ENCODE measurements around the gene MAP6.
A peak's percentile ranks its signal among the peaks of the same experiment; 100 is the strongest.

Gene MAP6

DNA sequence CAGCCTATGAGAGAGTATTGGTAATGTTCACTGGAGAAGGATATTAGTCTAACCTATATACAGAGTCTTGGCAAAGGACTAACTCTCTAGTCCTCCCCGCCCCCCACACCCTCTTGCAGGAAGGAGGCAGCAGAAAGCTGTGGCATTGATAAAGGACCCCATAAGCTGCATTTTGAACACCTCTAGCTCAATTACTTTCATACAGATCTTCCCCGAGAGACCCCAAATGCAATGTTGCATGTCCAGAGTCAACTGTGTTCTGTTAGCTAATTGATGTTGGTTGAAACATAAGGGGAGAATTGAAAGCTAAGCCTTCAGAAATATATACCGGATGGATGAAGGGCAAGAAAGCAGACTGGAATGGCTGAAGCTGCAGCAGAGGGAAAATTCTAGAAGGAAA lies 2.8 kb downstream of the MAP6 start:
- no peak for DNase-seq

DNA sequence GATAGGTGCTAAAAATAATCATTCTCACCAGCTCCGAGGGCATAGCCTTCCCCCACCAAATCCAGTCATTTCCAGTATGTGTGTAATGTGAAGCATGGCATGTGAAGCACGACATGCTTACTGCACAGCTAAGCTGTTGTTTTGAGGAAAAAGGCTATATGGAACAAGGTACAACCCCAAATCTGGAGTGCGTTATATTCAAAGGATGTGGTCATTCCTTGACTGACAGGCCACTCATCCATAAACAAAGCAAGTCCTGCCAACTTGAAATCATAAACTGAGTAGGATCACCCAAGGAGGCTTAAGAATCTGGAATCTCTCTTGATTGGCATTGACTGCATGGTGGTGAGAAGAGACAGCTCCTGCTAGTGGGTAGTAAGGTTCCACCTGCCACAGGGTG lies 3.7 kb downstream of the MAP6 start:
- no peak for DNase-seq

DNA sequence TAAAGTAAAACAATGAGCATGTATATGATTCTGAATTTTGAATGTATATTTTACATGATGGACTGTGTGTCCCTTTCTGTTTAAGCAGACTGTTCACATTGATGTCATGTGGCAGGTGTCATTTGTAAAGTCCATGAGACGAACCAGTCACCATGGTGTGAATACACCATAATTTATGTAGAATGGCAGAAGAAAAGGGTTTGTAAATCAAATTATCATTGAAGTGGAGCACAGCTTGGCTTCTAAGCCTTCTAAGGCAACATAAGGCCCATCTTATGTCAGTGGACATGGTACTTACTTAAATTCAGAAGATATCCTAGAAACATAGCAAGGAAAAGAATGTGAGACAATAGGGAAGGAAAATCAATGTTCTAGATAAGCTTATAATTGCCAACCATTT lies 4.4 kb downstream of the MAP6 start:
- DNase-seq = no peak

DNA sequence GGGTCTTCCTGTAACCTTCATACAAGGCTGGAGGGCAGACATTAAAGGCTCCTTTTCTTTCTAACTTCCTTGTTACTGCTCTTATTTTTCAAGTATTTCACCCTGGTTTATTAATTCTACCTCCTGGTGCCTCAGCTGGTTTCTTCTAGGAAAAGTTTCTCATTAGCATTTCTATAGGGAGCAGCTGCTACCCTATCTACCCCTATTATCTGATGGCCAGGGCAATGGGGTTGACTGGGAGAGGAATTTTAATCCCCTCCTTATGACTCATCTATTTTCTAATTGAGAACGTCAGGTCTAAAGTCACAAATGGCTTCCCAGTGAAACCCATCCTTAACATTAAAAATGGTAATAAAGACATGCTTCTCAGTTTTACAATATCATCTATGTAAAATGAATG lies 5.0 kb downstream of the MAP6 start:
- no peak for DNase-seq

DNA sequence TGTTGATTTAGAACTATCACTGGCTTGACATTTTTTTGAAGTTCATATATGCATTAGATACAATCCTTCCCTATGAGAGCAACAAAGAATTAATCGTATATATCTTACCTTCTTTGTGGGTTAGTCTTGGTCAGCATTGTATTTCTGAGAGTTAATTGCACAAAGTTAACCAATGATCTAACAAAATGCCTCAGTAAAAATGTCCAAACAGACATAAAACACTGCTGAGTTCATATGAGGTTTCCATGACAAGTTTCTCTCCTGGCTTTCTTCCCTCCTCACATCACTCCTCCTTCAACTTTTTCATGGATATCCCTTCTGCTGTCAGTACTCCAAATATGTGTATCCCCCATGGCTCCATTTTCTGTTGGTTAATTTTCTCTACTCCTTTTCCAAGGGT lies 9.0 kb downstream of the MAP6 start:
- no peak for DNase-seq

DNA sequence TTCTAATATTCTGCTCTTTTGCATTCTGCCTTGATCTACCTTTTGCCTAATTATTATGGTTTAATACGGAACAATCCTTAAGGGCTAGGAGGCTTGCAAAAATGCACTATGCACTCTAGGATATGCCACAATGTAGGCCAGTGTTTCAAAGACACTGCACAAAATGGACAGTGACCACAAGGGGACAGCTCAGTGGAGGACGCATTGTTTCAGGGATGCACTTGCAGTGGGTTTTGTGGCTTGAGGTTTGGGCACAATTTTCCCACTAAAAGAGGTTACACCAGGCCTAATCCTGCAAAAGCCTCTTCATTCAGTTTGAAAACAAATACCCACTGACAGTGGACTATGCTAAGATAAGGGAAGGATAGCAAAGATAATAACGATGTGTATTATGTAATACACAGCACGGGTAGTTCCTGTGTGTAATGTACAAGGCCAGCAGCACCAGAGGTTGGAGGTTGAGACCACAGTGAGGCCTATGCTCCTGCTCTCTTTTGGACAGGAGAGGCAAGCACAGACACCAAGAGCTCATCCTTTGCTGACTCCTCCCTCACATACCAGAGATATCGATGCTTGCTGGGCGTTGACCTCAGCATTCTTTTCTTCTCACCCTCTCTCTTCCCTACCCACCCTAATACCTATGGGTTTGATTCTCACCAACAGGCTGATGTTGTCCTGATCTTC lies 12.7 kb downstream of the MAP6 start:
- peak; percentile 61 for DNase-seq

DNA sequence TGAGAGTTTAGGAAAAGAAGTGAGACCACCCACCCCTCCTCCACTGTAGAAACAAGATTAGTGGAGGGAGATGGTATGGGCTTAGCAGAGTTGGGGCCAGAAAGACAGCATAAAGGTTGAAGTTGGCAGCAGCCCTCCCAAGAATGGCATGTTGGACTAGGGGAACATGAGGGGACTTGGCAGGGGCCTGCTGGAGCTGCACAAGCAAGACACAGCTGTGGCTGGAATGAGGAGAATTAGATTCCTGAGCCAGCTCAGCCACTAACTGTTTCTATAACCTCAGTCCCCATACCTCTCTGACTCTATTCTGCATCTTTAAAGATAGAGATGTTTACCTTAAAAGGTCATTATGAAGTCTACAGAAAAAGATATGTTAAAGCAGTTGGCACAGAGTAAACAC lies 13.2 kb downstream of the MAP6 start:
- peak; percentile 37 for DNase-seq

DNA sequence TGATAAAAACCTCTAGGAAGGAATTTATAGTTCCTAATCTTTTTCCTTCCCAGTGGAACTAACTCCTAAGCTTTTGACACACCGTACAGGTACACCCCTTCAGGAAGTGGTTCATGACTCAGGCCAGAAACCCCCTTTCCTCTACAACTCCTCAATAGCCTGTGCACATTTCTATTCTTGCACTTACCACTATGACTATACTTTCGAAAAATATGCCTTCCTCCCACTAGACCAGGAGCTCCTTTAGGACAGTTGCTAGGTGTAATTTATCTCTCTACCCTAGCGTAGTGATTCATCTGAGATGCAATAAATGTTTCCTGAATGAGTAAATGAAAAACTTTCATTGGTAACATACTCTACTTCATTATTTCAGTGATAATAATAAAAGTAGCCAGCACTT lies 14.5 kb downstream of the MAP6 start:
- peak; percentile 68 for DNase-seq

DNA sequence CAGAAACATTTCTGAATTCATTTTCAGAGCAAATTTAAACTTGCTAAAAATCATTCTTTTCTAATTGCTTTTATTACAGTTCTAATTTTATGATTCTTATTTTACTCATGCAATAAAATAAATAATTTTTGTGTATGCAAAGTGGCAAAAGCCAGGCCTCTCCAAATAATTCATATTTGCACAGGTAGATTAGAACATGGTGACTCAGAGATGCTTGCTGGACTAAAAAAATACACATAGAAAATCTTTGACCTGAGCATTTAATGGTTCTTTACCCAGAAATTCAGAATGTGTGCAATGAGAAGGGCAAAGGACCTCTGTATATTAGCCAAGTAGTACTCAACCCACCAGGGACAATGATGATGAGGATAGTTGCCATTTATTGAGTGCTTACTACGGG lies 15.3 kb downstream of the MAP6 start:
- DNase-seq = no peak

DNA sequence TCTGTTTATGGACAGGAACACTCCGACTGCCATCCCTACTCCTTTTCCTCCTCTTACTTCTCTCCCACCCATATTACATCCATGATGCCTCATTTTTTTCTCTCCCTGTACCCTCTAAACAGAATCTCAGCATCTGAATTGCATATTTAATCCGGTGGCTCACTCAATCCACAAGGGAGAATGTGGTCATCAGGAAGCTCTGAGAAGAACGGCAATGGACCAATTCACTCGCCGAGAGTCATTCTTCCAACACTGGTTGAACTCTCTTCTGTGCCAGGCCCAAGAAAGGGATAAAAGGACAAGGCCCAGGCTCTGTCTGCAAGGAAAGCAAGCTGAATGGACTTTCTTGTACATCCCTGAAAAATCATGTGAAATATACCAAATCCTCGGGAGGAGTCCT lies 15.9 kb downstream of the MAP6 start:
- DNase-seq = no peak

DNA sequence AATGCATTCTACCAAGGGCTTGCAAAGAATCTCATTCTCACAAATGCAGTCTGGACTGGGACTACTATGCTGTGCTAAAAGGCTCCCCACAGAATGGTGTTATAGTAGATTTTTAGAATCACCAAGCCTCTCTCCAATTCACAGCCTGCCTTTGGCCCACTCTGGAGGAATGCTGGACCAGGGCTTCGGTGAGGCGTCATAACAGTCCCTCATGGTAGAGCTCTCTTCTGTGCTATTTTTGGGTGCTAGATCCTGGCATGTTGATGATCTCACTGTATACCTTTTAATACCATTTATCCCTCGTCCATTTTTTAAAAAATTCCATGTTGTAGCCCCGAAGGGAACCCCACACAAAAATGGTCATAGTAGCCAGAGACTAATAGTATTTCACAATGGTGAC lies 17.6 kb downstream of the MAP6 start:
- no peak for DNase-seq

DNA sequence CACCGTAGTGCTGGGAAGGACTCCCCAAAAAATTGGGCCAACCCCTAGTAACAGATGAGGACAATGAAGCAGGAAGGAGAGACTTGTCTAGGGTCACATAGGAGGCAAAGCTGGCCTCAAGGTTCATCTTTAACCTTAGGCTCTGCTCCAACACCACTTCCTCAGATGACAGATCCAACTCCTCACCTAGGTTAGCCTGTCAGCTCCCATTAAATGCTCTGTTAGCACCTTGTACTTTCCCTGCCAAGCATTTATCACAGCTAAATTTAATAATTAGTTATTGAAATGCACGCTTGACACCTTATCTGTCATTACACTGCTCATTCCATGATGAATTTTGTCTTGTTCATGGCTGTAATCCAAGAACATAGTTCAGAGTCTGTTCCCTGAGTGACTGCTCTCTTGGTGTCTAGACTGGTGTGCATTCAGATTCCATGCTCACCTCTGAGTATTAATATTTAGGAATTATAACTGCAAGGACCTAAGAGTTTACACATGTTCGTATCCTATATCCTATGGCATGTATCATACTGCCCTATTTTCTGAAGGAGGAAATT lies 18.6 kb downstream of the MAP6 start:
- DNase-seq = no peak

DNA sequence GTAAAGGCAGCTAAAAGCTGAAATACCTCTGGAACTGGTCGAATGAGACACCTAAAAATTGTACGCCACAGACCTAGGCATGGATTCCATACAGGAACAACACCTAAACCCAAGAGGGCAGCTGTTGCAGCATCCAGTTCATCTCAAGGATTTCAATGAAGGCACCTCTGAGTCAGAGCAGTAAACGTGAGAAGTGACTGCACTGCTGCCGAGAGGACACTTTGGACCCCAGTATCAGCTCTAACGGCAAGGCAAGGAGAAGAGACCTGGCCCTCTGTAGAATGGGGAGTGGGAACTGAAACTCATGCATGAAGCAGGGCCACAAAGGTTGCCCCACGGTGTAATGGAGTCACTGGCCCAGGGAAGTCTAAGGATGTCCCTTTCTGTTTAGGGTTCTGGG lies 23.9 kb downstream of the MAP6 start:
- no peak for DNase-seq

DNA sequence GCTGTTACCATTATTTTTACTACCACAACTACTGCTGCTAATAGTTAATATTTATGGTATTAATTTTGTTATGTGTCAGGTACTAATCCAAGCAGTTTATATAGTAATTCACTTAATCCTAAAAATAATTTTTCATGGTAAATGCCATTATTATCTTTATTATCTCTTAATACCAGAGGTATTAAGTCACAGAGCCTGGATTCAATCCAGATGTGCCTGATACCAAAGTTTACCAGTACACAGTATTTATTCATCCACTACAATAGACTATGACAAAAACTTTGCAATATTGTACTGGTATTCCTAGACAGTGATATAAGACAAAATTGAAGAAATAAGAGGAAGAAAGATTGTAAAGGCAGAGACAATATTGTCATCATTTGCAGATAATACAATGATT lies 24.5 kb downstream of the MAP6 start:
- DNase-seq = no peak

DNA sequence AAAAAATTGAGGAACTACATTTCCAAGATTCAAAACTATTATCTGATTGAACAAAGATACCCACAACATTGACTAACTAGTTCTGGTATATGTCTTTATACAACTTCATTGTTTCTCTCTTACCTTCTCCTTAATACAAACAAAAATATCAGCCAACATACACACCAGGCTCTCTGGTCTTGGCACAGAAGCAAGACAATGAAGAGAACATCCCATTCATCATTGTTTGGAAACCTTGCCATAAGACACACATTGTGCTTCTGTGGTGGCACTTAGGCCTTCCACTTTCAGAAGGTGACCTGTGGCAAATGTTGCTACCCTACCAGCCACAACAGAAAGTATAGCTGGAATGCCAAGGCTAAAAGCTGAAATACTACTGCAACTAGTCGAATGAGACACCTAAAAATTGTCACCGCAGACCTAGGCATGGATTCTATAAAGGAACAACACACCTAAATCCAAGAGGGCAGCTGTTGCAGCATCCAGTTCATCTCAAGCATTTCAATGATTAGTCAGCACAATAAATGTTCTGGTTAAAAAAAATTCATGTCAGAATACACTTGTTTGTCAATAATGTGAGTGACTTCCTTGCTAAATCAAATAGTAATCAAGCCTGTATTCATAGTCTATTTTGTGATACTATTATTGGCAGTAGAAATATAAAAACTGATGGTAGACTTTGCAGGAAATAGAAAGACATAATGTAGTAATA lies 26.3 kb downstream of the MAP6 start:
- DNase-seq = no peak

DNA sequence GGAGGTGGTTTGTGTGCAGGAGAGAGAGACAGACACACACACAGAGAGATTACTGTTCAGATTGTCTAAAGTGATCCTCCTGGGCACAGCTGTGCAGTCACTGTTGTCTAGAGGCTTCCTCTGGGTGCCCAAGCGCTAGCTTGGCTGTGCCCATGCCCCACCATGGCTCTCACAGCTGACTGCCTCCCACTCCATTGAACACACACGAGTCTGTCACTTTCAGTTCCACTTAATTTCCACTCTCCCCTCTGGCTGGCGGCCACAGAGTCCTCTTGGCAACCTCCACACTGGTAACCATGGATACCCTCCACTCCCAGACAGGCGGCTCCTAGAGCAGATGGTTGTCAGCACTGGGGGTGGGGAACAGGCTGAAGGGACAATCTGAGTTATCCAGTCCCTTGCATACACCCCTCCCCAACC lies 29.1 kb downstream of the MAP6 start:
- peak; percentile 18 for DNase-seq

DNA sequence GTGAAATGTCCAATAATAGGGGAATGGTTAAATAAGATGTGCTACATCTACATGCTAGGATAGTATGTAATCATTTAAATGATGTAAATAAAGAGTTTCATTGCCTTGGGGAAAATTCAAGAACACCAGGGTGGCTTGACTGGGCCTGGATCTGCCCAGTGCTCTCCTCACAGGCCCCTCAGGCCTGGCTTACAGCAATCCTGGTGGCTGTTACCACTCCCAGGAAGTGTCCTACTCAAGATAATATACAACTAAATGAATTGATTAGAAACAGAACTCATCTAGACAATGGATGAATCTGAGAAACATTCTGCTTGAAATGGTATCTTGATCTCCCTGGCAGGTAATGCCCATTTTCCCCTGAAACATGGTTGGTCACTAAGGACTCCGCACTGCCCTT lies 30.8 kb downstream of the MAP6 start:
- DNase-seq = no peak

DNA sequence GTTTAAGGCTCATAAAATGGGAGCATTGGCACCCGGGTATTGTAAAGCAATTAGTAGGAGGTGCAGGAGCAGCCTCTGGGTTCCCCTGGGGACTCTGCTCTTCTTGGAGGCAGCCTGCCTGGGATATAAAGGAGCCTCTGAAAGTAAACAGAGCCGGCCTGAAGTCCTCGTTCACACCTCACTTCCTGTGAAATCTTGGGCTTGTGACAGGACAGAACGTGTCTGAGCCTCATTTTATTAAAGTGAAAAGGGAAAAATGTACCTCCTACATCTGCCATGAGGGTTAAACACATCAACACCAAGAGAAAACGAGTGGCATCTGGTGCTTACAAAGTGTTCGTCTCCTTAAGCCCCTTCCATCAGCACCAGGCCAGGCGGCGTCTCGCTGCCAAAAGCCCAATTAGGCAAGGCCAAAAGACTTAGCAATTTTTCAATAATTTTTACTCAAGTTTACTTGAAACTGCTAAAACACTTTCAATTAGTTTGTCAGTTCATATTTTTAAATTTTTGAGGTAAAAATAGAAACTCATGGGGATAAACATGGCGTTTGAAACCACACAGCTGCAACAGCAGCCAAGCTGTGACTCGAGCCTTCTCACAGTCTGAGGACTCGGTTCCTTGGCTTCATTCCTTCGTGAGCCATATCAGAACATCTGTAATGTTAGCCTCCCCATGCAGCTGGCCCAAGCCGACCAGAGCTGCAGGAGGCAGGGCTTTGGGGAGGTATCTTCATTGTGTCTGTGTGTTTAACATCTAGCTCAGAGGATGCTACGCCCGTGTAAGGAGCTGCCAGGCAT lies 33.6 kb downstream of the MAP6 start:
- no peak for DNase-seq

DNA sequence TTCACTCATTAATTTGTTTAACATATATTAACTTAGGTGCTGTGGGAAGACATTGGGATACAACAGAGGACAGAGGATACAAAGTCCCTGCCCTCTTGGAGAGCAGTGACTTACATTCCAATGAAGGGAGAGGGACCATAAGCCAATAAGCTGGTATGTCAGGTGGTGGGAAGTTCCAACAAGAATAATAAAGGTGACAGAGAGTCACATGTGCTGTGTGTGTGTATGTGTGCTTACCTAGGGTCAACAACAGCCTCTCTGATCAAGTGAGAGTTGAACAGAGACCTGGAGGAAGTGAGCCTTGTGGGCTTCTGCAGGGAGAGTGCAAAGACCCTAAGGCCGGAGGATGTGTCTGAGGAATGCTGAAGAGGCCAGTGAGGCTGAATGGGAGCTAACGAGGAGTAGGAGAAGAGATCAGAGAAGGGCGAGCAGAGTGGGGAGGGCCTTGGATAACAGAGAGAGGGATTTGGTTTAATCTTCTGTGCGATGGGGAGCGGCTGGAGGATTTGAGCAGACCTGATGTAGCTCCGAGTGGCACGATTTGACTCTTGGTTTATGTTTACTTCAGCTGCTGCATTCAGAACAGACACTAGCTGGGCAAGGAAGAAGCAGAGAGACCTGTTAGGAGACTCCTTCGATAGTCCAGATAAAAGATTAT lies 35.3 kb downstream of the MAP6 start:
- DNase-seq = no peak

DNA sequence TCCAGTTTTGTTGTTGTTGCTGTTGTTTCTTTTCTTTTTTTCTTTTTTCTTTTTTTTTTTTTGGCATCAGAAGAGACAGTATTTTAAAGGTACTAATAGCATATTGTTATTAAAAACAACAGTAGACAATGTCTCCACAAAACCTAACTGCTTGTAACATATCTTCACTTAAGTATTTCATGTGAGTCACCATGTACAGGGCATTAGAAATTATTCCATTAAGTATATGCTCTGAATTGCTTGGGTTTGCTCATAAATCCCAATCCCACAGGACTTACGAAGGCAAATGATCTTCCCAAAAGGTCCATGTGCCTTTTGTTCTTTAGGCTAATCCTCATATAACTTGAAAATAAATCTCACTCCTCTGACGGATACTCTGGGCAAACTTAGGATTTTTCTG lies 35.9 kb downstream of the MAP6 start:
- no peak for DNase-seq

DNA sequence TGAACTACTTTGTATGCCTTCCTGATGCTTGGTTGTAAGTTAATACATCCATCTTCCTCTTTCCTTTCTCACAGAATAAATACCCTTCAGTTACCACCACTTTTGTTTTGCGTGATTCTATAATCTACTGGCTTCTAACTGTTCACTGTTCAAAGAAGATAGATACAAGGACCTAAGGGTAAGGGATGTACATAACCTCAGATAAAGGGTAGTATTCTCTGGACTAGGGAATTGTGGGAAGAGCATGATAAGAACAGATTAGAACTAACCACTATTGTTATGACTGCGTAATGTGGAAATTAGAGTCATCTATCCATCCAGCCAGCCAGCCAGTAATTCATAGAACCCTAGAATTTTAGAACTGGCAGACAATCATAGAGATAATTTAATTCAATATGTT lies 36.4 kb downstream of the MAP6 start:
- no peak for DNase-seq

DNA sequence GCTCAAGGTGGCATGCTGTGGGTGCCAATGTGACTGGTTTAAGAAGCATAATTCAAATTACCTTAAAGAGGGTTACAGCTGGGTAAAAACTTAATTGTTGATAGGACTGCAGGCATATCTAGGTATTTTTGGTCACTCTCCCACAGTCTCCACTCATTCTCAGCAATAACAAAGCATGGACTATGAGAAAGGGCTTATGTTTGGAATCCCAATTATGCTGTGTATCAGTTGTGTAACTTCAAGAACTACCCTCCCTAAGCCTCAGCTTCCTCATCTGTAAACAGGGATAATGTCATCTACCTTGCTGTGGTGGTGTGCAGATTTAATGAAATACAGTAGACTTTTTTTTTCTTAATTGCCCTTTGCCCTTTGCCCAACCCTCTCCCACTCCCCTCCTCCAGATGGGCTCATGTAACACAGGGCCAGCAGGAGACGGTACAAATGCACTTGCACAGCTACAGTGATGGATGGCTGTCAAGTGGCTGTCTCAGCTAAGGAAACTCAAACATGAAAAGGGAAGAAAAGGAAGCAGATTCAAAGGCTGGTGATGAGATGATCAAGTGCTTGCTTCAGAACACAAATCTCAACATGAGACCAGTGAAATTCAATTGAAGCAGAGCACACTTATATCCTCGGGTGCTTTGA lies 37.6 kb downstream of the MAP6 start:
- DNase-seq = no peak
